H1 (cell line): ENCODE data around the gene JPT1. TPM values are rescaled to one million over a fixed set of nuclear protein-coding genes. Genes with fewer than 3 reads are reported as not detected.
A peak's percentile ranks its signal among the peaks of the same experiment; 100 is the strongest.

Source experiments
- CTCF ChIA-PET: fragments of 300-600 bp; sonication (Branson Sonifier 250); formaldehyde crosslinking; loops from one replicate; lab custom pipeline; 2021; ENCODE audit not compliant: partially characterized antibody; lab: Charles Lee
- POLR2A ChIA-PET: fragments of 300-600 bp; sonication (Branson Sonifier 250); formaldehyde crosslinking; loops from one replicate; lab custom pipeline; 2021; ENCODE audit warnings: inconsistent platforms; ENCODE audit not compliant: partially characterized antibody; lab: Charles Lee
- DNase-seq, 2 experiments: peaks; one replicate each; pipeline versions ENCODE4 v3.0.0 to v3.0.0-alpha.2; 2010 to 2022; ENCODE audit warnings: low spot score in 2 of 2, low read depth in 1 of 2, mixed read lengths in 1 of 2
- FAIRE-seq: peaks from 2 replicates; lab custom pipeline; 2011; peaks lifted over from hg19 to GRCh38; lab: Jason Lieb, UNC
- H2AFZ ChIP-seq: 2 replicates; pipeline ENCODE4 v1.8.1; 2012; ENCODE audit warnings: low read length, inconsistent platforms
- H2AK5ac ChIP-seq: 2 replicates; pipeline ENCODE4 v1.6.1; 2013; ENCODE audit warnings: low read depth, low read length
- H2BK120ac ChIP-seq: replicated peaks from 2 replicates; pipeline ENCODE3; 2013; ENCODE audit warnings: low read depth, low read length, inconsistent platforms
- H2BK12ac ChIP-seq: 2 replicates; pipeline ENCODE4 v1.6.1; 2013; ENCODE audit warnings: low read depth, low read length
- H2BK15ac ChIP-seq: 2 replicates; pipeline ENCODE4 v1.6.1; 2013; ENCODE audit warnings: low read length
- H2BK20ac ChIP-seq: 2 replicates; pipeline ENCODE4 v1.6.1; 2013; ENCODE audit warnings: low read length
- H2BK5ac ChIP-seq: 2 replicates; pipeline ENCODE4 v1.6.1; 2013; ENCODE audit warnings: low read depth, low read length
- H3K14ac ChIP-seq: 2 replicates; pipeline ENCODE4 v1.6.1; 2013; ENCODE audit warnings: inconsistent platforms; ENCODE audit not compliant: insufficient read length
- H3K18ac ChIP-seq: 2 replicates; pipeline ENCODE4 v1.6.1; 2013; ENCODE audit warnings: low read length; ENCODE audit errors: extremely low read depth
- H3K23ac ChIP-seq: 2 replicates; pipeline ENCODE4 v1.6.1; 2013; ENCODE audit warnings: inconsistent platforms; ENCODE audit not compliant: insufficient read length
- H3K23me2 ChIP-seq: 2 replicates; pipeline ENCODE4 v1.6.1; 2013; ENCODE audit warnings: low read depth, low read length
- H3K27ac ChIP-seq: 2 replicates; pipeline ENCODE4 v1.6.1; 2011; ENCODE audit warnings: low read depth, low read length, inconsistent platforms
- H3K27me3 ChIP-seq, 4 experiments: replicated peaks in 1 of 4; 1 replicate in 1 of 4; 2 replicates in 3 of 4; pipeline versions ENCODE4 v1.6.1 to v1.8.1; 2011 to 2013; ENCODE audit warnings: low read length in 3 of 4, mild to moderate bottlenecking in 3 of 4, inconsistent platforms in 2 of 4, mixed read lengths in 2 of 4, moderate library complexity in 1 of 4; ENCODE audit not compliant: control insufficient read depth in 3 of 4, insufficient read depth in 3 of 4; ENCODE audit errors: extremely low read depth in 1 of 4
- H3K36me3 ChIP-seq, 4 experiments: 2 replicates each; pipeline versions ENCODE4 v1.6.1 to v1.8.1; 2011 to 2013; ENCODE audit warnings: mild to moderate bottlenecking in 4 of 4, low read length in 3 of 4, moderate library complexity in 2 of 4, control low read depth in 1 of 4, inconsistent platforms in 1 of 4; ENCODE audit not compliant: insufficient read depth in 4 of 4, control insufficient read depth in 2 of 4
- H3K4ac ChIP-seq: replicated peaks from 2 replicates; pipeline ENCODE3; 2013; ENCODE audit warnings: low read length, low read depth, mixed read lengths, inconsistent platforms; ENCODE audit not compliant: insufficient read length
- H3K4me1 ChIP-seq, 4 experiments: replicated peaks in 1 of 4; 1 replicate in 1 of 4; 2 replicates in 3 of 4; pipeline versions ENCODE4 v1.6.1 to v1.8.1; 2011 to 2013; ENCODE audit warnings: low read length in 3 of 4, inconsistent platforms in 2 of 4, mixed read lengths in 1 of 4; ENCODE audit not compliant: insufficient read depth in 4 of 4, control insufficient read depth in 3 of 4
- H3K4me2 ChIP-seq, 2 experiments: 2 replicates each; pipeline versions ENCODE4 v1.6.1 to v1.8.1; 2011 to 2013; ENCODE audit warnings: low read depth in 2 of 2, low read length in 2 of 2, control low read depth in 1 of 2, inconsistent platforms in 1 of 2, mild to moderate bottlenecking in 1 of 2; ENCODE audit not compliant: insufficient read depth in 1 of 2
- H3K4me3 ChIP-seq, 4 experiments: fragments of 200-600, 300-600 bp in 1 of 4; sonication (generic), shearing (Covaris generic), sonication (Bioruptor Twin) in 1 of 4; 2 replicates each; pipeline versions ENCODE4 v1.5.1 to v1.8.1; 2011 to 2016; ENCODE audit warnings: low read length in 4 of 4, low read depth in 3 of 4, control low read depth in 2 of 4, inconsistent platforms in 2 of 4, mild to moderate bottlenecking in 2 of 4, mixed read lengths in 1 of 4, moderate library complexity in 1 of 4; ENCODE audit not compliant: insufficient read depth in 2 of 4; ENCODE audit errors: extremely low read depth in 1 of 4
- H3K56ac ChIP-seq: replicated peaks from 2 replicates; pipeline ENCODE3; 2013; ENCODE audit warnings: low read depth, mild to moderate bottlenecking, mixed read lengths, low read length, inconsistent platforms; ENCODE audit not compliant: insufficient read length
- H3K79me1 ChIP-seq: 2 replicates; pipeline ENCODE4 v1.6.1; 2013; ENCODE audit warnings: low read depth, low read length, control low read depth
- H3K79me2 ChIP-seq, 2 experiments: 2 replicates each; pipeline versions ENCODE4 v1.6.1 to v1.8.1; 2012 to 2013; ENCODE audit warnings: low read length in 2 of 2, mild to moderate bottlenecking in 2 of 2, inconsistent platforms in 1 of 2; ENCODE audit not compliant: insufficient read depth in 2 of 2, control insufficient read depth in 1 of 2
- H3K9ac ChIP-seq, 4 experiments: replicated peaks in 1 of 4; 1 replicate in 1 of 4; 2 replicates in 3 of 4; pipeline versions ENCODE4 v1.6.1 to v1.8.1; 2011 to 2013; ENCODE audit warnings: low read depth in 3 of 4, low read length in 3 of 4, control low read depth in 2 of 4, mild to moderate bottlenecking in 2 of 4, moderate library complexity in 2 of 4, inconsistent platforms in 1 of 4; ENCODE audit errors: extremely low read depth in 1 of 4
- H3K9me3 ChIP-seq, 2 experiments: 2 replicates each; pipeline versions ENCODE4 v1.6.1 to v1.8.1; 2012 to 2013; ENCODE audit warnings: mild to moderate bottlenecking in 2 of 2, moderate library complexity in 2 of 2, control low read depth in 1 of 2, inconsistent platforms in 1 of 2, low read depth in 1 of 2, low read length in 1 of 2, mixed read lengths in 1 of 2; ENCODE audit not compliant: insufficient read depth in 2 of 2
- H4K20me1 ChIP-seq, 2 experiments: replicated peaks in 1 of 2; 2 replicates each; pipeline versions ENCODE3 to v1.8.1; 2011 to 2013; ENCODE audit warnings: inconsistent platforms in 2 of 2, low read length in 2 of 2, mild to moderate bottlenecking in 1 of 2; ENCODE audit not compliant: insufficient read depth in 2 of 2, control insufficient read depth in 1 of 2
- H4K5ac ChIP-seq: 2 replicates; pipeline ENCODE4 v1.6.1; 2013; ENCODE audit warnings: low read length, low read depth, mixed read lengths, inconsistent platforms; ENCODE audit not compliant: insufficient read length
- H4K8ac ChIP-seq: 2 replicates; pipeline ENCODE4 v1.8.0; 2013; ENCODE audit warnings: mild to moderate bottlenecking, moderate library complexity, low read length, inconsistent platforms; ENCODE audit not compliant: insufficient read depth; ENCODE audit errors: extremely low read depth
- H4K91ac ChIP-seq: replicated peaks from 2 replicates; pipeline ENCODE3; 2013; ENCODE audit warnings: low read length, mixed read lengths, inconsistent platforms; ENCODE audit not compliant: insufficient read length
- ASH2L ChIP-seq: fragments of 200-600, 300-600 bp; sonication (generic); IDR thresholded peaks from one replicate; pipeline ENCODE4 v1.7.1; 2017; ENCODE audit warnings: low read length
- CBX5 ChIP-seq: fragments of 300-800, 300-1000 bp; sonication (generic); IDR thresholded peaks from 2 replicates; pipeline ENCODE4 v1.7.1; 2016; ENCODE audit warnings: antibody characterized with exemption, low read length, low read depth
- E2F6 ChIP-seq: IDR thresholded peaks from 2 replicates; pipeline ENCODE4 v1.6.1; 2012; ENCODE audit warnings: inconsistent platforms
- FOSL1 ChIP-seq: IDR thresholded peaks from 2 replicates; pipeline ENCODE4 v1.6.1; 2011; ENCODE audit warnings: mild to moderate bottlenecking, low read depth, low read length, moderate library complexity; ENCODE audit not compliant: insufficient read depth
- MAFK ChIP-seq: IDR thresholded peaks from 2 replicates; pipeline ENCODE4 v1.6.1; 2012; ENCODE audit warnings: low read depth, mild to moderate bottlenecking, improper control_type of control experiment, low read length
- RNF2 ChIP-seq: fragments of 200-900, 300-1000 bp; sonication (generic); IDR thresholded peaks from 2 replicates; pipeline ENCODE4 v1.7.1; 2016; ENCODE audit warnings: borderline replicate concordance, low read depth, mild to moderate bottlenecking, antibody characterized with exemption, low read length; ENCODE audit not compliant: poor library complexity, severe bottlenecking; ENCODE audit errors: missing control alignments
- SP2 ChIP-seq: IDR thresholded peaks from 2 replicates; pipeline ENCODE4 v1.6.1; 2012; ENCODE audit warnings: mild to moderate bottlenecking, low read length, inconsistent platforms
- WGBS, 2 experiments: shearing (Covaris generic) in 1 of 2; methylation state at CpG; one replicate each; pipeline versions ENCODE4 v1.1.6 to v1.1.7; 2013 to 2015; ENCODE audit warnings: low lambda C conversion rate in 2 of 2, mixed read lengths in 2 of 2, inconsistent platforms in 1 of 2, low coverage in 1 of 2, missing lambda C conversion rate in 1 of 2; ENCODE audit not compliant: insufficient replicate concordance in 2 of 2, insufficient coverage in 1 of 2, insufficient read length in 1 of 2; ENCODE audit errors: extremely low coverage in 1 of 2, missing lambda C conversion rate in 1 of 2; 5-methylcytosine and 5-hydroxymethylcytosine counted together
- polyA plus RNA-seq, 7 experiments: library from polyadenylated mRNA; depleted of rRNA in 3 of 7; stranded (reverse) in 5 of 7; unstranded in 2 of 7; fragments of >200 nt in 5 of 7; fragments of 200-250 nt in 2 of 7; gene quantifications; 1 replicate in 5 of 7; 2 replicates in 1 of 7; 4 replicates in 1 of 7; pipeline versions ENCODE4 v1.2.1 to v1.2.3, GENCODE V29; 2011 to 2013; ENCODE audit warnings: missing spikeins in 2 of 7, mixed read lengths in 2 of 7
- total RNA-seq: library from RNA; stranded (reverse); fragmentation: NEBNext Ultra II Directional; extraction: Animal tissue kit (Norgen Biotek cat#: 25700); gene quantifications from 2 replicates; pipeline ENCODE4 v1.2.1, GENCODE V29; 2021

JPT1 gene
- total and polyA plus RNA-seq, 2 of the 8 experiments (the other 6 are each of a cell fraction or from before 2014, with no cell fraction given), result 154 to 369 TPM

DNA sequence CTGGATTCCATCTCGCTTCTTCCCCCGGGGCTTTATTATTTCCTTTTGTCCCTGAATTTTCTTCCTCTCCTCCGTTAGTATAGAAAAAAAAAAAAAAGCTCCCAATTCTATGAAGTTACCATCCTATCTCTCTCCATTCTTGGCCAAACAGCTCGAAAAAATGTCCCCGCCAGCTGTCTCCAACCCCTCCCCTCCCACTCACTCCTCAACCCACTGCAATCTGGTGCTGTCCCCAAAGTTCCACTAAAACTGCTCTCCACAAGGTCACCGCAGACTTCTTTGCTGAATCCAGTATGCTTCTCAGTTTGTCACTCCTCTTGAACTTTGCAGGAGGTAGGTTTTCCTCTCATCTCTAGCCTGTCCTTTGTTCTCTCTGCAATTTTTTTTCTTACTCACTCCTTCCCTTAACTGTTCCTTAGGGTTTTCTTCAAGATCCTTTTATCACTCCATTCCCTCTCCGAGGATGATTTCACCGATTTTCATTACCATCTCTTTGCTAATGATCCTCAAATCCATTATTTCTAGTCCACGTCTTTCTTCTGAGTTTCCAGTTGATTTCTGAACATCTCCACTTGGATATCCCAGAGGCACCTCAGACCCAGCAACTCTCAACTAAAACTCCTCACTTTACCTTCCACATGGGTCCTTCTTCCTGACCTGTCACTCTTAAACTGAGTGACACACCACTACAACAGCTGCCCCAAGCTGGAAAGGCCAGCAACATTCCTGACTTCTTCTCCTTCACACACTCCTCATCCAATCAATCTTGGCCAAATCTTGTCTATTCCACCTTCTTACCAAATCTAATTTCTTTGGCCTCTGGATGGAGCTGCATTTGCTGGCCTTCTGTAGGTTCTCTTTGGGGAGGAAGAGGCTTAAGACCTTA lies 29.9 kb upstream of the JPT1 start:
- ChIA-PET POLR2A (interaction anchor here (0.6 to 3.5 kb wide), 19 partner anchors 9 to 272 kb away, joined by 3 to 16 read pairs (median 5); partner anchors contain the start of genes JPT1, MIF4GD, MRPS7 and NT5C), CTCF (interaction anchor here (0.5 to 2.2 kb wide), 8 partner anchors 9 to 70 kb away, joined by 3 to 10 read pairs (median 4); partner anchors contain the start of gene NT5C)
- WGBS, 2 experiments, result 91% methylated on average over 8 of the region's 9 CpGs; no CpG with 5 or more reads in 1 of the 2 experiments
- FAIRE-seq (no peak), DNase-seq (no peak)
- H3K56ac ChIP-seq, result peak overlapping the region; percentile 66
- H3K4me3 ChIP-seq, result no peak overlapping the region
- peak overlapping the region; percentile 17 for H3K4ac ChIP-seq
- peaks cover 2% of the 10 kb centered on the region; the same call in 1 of the 2 replicates for H3K23me2 ChIP-seq
- H3K4me1 ChIP-seq, result peaks cover 0 to 5% (median under 1%) of the 10 kb centered on the region in 4 experiments; a peak in 4 of 7 replicates
- peaks cover 7% of the 10 kb centered on the region in 2 experiments for H4K20me1 ChIP-seq
- H2AFZ ChIP-seq, result no peak overlapping the region
- H2BK5ac ChIP-seq, result no peak overlapping the region
- H4K91ac ChIP-seq, result no peak overlapping the region
- no peaks in the 10 kb centered on the region; the same call in 1 of the 2 replicates for H3K79me1 ChIP-seq
- no peak overlapping the region; the same call in 1 of the 2 replicates for H2AK5ac ChIP-seq
- H2BK12ac ChIP-seq, result peak overlapping the region; percentile 40; the same call in 1 of the 2 replicates
- no peaks in the 10 kb centered on the region for H3K9me3 ChIP-seq
- H3K79me2 ChIP-seq, result peaks cover 31 to 33% of the 10 kb centered on the region in 2 experiments
- no peak overlapping the region for H3K18ac ChIP-seq
- H3K27ac ChIP-seq, result no peak overlapping the region
- no peaks in the 10 kb centered on the region for H3K27me3 ChIP-seq
- H2BK15ac ChIP-seq, result no peak overlapping the region
- no peak overlapping the region for H4K8ac ChIP-seq
- no peak overlapping the region for H2BK120ac ChIP-seq
- no peak overlapping the region for H3K23ac ChIP-seq
- H2BK20ac ChIP-seq, result no peak overlapping the region
- H4K5ac ChIP-seq, result no peak overlapping the region
- no peak overlapping the region for H3K9ac ChIP-seq
- H3K14ac ChIP-seq, result no peak overlapping the region
- peaks cover 2 to 17% (median 5%) of the 10 kb centered on the region in 4 experiments; a peak in 5 of 8 replicates for H3K36me3 ChIP-seq
- H3K4me2 ChIP-seq, result no peak overlapping the region; a peak in 1 of 4 replicates
- TF ChIP-seq FOSL1, result no peak
- no peak for TF ChIP-seq E2F6
- no peak for TF ChIP-seq RNF2
- TF ChIP-seq SP2, result no peak
- TF ChIP-seq MAFK, result no peak
- TF ChIP-seq CBX5, result no peak
- no peak for TF ChIP-seq ASH2L
